Mucosa of gallbladder (tissue), 1 donor: ENCODE measurements around the gene REEP1. TPM values are rescaled to one million over a fixed set of nuclear protein-coding genes. Genes with fewer than 3 reads are reported as not detected.
A peak's percentile ranks its signal among the peaks of the same experiment; 100 is the strongest.

Source experiments
- DNase-seq: peaks from one replicate; pipeline ENCODE4 v3.0.0-alpha.2; 2020; ENCODE audit warnings: low spot score
- total RNA-seq: library from RNA; stranded (reverse); gene quantifications from one replicate; pipeline ENCODE4 v1.2.1, GENCODE V29; 2021
- donor health status: DM: no; HTN: no; CAD: no.

REEP1 gene
- total RNA-seq, 1 donor from 2014 or later: 21.2 TPM

DNA sequence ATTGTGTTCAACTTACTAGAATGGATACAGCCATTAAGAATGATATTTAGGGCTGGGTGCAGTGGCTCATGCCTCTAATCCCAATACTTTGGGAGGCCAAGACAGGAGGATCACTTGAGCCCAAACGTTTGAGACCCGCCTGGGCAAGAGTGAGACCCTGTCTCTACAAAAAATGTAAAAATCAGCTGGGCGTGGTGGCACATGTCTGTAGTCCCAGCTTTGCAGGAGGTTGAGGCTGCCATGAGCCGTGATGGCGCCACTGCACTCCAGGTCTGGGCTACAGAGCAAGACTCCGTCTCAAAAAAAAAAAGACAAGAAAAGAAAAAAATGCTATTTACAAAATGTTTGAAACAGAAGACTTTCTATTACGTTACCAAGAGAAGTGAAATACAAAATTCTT, 30.0 kb downstream of the REEP1 start:
- no peak for DNase-seq

DNA sequence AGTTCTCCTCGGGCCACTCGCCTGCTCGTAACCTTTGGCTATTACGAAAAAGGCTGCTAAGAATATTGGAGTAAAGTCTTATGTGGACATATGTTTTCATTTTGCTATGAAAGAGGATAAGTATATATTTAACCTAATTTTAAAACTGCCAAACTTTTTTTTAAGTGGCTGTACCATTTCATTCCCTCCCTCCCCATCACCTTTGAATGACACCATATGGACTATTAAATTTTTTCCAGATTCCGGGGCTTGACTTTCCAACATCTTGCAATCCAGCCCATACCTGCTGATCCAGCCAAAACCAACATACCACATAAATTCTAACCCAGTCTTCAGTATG, 31.5 kb downstream of the REEP1 start:
- no peak for DNase-seq

DNA sequence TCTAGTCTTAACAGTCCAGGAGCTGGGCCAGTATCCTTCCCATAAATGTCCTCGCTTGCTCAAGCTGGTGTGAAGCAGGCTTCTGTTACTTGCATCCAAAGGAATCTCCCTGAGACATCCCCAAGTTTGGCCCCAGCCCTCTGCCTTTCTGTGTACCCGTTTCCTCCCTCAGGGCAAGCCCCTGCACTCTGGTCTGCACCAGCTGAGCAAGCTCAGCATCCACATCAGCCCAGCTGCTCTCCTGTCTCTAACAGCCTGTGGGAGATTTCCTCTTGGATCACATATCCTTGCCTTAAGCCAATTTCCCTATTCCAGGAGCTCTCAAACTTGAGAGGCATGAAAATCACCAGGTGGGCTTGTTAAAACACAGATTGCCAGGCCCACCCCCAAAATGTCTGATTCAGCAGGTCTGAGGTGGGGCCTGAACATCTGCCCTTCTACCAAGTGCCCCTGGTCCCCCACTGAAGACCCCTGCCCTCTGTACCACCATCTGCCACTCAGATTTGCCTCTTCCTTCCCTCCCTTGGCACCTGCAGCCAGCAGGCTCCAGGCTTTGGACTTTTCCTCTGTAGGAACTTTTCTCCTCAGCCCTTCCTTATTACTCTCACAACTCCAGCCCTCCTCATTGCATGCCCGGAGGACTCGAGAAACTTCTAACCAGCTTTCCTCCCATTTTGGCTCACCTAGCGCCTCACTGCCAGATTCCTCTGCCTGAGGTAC, 32.1 kb downstream of the REEP1 start:
- DNase-seq: no peak

DNA sequence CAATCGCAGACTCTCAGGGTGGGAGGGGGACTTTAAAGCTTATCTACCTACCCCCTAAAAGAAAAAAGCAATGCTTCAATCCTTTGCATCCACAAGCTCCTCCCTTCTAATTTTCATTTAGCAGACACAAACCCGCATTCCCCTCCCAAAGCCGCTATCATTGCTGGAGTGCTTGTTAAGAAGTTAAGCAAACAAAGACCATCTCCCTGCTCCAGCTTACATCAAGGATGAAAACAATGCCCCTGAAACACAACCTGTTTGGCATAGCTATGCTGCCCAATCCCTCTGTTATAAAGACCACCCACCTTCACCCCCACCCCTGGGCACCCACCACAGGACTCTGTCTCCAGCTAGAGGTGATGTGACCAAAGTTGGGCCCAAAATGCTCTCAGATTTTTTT, 33.0 kb downstream of the REEP1 start:
- no peak for DNase-seq

DNA sequence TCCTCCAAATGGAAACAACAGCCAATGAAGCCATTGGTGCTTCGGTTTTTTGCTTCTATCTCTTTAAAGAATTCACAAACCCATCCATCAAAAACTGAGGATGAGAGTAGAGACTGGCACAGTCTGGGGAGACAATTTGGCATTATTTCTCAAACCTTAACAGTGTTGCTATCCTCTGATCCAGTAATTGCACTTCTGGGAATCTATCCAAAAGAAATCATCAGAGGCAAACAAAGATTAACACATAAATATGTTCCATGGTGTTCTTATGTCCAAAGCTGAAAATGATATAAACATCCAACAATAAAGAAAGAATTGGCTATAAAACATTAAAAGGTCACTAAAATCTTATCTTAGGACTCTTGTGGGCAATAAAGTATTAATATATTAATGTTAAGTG, 35.1 kb downstream of the REEP1 start:
- DNase-seq: no peak

DNA sequence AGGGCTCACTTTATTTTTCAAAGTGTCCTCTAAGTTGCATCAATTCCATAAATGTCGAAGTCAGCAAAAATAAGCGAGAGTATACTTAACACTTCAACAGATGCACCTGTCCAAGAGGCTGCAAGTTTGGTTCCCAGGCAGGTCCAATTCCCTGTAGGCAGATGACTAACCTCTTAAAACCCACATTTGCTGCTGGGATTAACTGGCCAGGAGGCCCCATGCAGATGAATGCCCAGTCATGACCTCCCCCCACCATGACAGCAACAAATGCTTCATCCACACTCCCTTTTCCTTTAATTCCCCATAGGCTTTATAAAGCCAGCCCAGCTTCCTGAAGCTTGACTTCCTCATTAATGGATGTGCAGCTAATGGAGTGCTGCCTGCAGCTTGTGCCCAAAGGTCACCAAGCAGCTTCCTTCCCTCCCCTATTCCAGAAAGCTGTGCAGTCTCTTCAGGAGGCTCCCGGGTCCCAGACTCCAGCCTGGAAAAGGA, 35.7 kb downstream of the REEP1 start:
- DNase-seq: peak; percentile 16

DNA sequence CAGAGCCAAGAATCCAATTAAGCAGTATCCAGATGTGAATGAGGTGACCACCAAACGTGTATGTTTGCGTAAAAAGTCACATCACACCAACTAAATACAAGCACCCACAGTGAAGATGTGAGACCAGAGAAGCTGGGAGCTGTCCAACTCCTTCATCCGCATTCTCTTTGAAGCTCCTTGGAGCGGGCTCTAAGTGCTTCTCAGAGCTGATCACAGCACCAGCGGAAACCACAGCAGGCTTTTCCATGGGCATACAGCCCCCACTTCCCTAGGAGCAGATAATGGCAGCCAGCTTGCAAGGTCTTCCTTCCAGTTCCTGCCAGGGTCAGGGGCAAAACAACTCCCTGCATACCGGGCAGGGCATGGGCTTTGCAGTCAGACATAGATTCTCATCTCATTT, 36.4 kb downstream of the REEP1 start:
- DNase-seq: no peak

DNA sequence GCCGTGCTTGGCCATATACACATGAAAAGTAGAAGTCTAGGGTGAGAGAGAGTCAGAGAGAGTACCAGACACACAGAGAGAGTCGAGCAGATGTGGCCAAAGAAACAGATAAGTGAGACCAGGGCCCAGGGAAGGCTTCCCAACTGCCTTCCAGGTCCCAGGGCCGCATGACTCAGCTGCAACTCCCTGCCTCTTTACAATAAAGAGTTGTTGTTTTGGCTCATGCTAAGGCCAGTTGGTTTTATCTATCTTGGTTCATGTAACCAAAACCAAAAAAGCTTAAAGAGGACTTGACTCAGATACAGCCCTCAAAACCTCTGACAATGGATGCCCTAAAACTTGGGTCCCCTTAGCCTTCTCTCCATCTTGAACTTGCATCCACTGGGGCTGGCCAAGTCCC, 36.9 kb downstream of the REEP1 start:
- no peak for DNase-seq

DNA sequence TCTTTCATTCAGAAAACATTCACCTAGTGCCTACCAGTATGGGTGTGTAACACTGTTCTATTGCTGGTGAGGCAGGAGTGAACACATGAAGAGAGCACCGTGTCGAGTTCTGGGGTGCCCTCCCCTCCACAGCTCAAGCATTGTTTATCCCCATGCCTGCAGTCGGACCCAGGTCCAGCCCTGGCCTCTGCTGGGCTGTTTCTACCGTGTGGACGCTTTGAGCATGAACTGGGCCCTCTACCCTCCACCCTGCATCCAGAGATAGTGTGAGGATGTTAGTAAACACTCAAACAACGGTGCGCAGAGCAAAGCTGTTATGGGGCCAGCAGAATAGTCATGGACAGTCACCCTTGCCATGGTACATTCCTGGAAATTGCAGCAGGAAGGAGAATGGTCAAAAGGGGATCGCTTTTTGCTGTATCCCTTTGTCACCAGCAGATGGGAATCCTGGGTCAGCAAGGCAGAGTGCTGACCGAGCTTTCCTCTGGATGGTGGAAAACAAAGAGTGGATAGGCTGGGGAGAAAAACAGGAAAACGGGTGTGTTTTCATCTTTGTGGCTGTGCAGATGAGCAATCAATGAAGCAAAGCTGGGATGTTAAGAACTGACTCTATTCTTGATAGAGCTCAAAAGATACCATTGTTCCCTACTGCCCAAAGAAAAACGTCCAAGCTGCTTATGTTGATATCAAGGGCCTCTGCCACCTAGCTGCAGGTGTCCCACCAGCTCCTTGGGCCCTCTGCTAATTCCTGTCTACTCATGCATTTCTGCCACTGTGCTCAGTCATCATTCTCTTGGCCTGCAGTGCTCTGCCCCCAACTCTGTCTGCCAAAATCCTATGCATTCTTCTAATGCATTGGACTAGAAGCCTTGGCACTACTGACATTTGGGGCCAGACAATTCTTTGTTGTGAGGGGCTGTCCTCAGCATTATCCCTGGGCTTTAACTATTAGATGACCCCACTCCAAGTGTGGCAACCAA, 38.7 kb downstream of the REEP1 start:
- peak; percentile 26 for DNase-seq

DNA sequence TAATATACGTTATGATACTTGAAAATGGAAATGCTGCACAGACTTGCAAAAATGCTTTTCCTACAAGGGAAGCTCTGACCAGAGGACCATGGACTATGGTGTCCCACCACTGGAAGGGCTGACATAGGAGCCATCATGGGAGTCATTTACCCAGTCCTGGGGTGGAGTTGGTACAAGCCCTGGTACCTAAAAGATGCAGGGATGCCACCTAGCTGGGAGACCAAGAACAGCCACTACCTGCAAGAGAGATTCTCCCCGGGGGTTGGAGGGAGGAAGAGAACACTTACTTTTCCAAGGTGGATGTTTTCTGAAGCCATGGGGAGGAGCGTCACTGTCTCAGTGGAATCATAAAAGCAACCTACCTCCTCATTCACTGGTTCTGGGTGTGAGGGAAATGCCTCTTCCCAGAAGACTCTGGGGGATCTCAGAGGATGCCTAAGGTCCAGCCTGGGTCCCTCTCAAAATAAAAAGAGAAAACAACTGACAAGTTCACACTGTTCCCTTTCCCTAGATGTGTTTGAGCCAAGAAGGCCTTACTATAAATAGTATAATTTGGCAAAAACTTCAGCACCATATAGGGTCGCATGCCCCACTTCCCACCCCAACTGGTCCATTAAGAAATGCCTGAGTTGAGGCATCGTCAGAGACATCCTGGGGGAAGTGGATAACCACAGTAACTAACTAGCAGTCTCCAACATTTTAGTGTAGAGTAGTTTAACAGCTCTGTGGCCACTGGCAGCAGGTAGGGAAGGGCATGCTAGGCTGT, 39.9 kb downstream of the REEP1 start:
- no peak for DNase-seq

DNA sequence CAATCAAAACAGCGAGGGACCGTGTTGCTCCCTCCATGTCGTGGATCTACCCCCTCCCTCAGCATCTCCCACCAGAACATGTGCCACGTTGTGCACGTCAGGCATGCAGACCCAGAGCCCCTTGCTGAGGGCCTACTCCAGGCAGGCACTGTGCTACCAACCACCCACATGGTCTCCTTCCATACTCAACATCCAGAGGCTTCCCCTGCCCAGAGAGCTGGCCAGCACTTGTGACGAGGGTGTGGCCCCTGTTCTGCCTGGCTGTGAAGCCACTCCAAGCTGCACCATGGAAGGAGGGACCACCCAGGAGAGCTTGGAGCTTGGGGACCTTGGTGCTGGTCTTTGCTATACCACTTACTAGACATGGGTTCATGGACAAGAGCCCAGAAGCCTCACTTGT, 40.5 kb downstream of the REEP1 start:
- DNase-seq: no peak

DNA sequence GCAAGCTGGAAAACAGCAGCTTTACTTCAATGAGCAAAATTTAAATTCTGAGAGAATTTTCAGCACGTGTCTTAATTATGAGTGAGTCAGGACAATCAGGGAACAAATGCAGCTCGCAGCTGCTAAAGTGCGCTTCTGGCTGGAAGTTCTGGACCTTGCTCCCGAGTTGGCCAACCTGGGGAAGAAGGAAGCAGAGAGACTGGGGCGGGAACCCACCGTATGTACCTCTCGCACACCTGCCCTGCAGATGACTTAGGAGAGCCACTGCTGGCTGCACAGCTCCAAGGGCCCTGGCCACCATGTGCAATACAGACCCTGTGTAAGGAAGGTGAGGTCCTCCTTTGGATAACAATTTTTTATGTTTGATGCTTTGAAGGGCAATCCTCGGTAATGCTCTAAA, 42.4 kb downstream of the REEP1 start:
- no peak for DNase-seq

DNA sequence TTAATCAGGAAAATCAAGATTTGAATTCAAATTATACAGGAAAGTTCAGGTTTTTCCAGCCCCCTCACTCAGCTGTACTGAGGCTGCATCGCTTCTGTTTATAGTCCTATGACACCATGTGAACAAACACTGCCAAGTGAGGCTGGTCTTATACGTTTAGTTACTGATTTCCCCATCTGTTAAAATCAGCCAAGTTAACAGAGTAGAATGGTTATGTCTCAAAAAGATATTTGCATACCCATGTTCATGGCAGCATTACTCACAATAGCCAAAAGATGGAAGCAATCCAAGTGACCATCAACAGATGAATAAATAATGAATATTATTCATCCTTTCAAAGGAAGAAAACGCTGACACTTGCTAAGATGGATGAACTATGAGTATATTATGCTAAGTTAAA, 43.8 kb downstream of the REEP1 start:
- DNase-seq: no peak

DNA sequence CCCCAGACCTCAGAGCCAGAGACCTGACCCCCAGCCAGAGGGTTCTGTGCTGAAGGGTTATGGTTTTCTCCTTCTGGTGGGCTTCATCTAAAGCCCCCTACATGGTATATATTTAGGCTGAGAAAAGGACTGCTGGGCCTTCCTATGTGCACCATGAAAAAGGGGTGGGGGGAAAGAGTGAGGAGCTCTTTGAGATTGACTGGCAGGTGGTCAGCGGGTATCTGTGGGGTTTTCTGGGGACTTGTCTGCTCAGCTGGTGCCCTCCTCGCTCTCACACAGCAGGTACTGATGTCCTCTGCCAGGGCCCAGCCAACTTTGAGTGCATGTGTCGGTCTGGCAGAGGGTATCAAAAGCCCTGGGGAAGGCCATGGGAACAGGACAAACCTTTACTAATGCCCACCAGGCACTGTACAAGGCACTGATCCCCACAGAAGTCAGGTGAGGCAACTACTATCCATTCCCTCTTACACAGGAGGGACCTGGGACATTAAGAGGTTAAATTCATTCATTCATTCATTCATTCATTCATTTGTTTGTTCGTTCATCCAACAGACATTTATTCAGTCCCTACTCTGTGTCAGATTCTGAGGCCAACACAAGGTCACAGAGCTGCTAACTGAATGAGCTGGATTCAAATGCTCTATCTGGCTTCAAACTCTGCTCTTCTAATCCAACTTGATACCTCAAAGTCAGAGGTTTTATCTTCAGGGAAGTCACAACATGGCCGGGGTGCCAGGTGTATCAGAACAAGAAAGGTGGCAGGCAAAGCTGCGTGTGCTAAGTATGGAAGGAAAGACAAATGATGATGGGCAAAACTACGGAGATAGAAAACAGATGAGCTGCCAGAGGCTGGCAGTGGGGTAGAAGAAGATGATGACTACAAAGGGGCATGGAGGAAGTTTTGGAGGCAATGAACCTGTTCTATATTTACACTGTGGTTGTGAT, 44.6 kb downstream of the REEP1 start:
- DNase-seq: no peak

DNA sequence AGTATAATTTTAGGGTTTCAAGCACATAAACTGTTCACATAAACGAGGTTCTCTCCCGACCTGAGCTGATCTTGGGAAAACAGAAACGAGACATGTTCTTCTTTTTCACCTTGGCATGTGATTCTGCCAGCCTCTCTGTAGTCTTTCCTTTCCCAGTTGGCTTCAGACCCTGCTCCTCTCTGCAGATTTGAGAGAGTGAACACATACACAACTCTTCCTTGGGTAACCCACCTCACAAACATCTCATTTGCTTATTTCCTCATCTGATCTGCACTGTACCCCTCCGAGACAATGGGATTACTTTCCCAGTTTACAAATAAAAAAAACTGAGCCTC, 46.1 kb downstream of the REEP1 start:
- no peak for DNase-seq

DNA sequence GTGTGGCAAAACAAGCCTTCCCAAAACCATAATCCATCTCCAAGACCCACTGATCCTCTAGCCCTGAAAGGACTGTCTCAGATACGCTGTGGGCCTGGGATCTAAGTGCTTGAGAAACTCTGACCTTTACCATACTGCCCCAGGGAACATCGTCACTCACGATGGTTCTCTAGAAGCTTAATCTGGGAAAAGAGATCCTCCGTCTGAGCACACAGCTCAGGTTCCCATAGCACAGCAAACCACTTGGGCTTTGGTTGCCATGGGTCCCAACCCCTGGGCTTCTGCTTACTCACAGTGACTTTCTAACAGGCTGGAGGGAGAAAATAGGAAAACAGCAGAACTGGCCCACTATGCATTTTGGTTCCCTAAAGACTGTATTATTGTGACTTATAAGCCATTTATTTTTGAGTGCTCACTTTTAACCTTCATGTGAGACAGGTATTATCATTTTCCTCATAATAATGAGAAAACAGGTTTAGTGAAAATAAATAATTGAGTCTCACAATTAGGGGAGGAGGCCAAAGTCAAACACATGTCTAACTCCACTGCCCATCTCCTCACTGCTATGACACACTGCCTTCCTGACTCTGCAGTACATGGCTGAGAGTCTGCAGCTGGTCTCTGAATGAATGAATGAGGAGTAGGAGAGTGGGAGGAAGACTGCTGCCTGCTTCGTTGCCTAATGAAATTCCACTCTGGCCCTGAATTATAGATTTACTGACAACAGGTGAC, 46.7 kb downstream of the REEP1 start:
- no peak for DNase-seq

DNA sequence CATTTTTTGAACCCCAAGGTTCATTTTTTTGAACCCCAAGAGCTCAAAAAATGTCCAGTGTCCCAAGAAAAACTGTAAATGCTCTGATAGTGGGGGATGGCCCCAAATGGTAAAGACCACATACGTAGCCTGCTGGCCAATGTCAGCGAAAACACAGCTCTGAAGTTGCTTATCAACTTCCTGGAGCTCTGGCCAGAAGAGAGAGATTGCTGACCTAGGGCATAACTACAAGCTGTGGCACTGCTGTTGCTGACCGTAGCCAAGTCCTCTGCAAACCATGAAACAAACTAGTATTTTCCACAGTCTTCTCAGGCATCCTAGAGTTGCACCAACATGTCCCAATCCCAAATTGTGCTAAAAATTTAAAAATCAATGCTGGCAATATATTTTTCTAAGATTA, 50.9 kb downstream of the REEP1 start:
- DNase-seq: no peak

DNA sequence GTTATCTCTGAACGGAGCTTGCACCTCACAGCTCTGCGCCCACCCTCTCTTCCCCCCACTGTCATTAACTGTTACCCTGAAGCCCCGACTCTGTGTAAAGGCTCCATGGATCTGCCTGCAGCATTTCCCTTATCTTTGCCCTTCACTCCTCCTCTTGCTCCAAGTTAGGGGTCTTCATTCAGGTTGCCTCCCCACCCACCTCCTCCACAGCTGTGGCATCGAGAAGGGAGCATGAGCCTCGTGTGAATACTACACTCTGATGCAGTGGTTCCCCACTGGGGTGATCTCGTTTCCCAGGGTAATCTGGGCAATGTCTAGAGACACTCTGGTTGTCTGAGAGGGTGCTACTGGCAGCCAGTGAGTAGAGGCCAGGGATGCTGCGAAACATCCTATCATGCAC, 51.4 kb downstream of the REEP1 start:
- DNase-seq: no peak

DNA sequence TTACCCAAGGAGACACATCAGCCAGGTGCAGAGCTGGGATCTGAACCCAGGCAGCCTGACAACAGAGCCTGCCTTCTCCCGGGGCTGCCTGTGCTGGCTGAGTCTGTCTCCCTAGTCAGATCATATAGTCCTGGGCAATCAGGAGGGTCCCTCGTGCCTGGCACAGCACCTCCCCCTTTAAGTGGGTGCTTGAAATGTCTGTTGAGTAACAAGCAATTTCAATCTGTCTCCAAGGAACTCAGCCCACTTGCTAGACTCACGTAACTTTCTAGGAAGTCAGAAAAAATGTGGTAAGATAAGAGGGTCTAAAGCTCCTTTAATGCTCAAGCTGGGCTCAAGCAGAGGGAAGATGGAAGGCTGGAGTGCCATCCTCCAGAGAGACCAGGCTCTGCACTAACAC, 51.9 kb downstream of the REEP1 start:
- no peak for DNase-seq

DNA sequence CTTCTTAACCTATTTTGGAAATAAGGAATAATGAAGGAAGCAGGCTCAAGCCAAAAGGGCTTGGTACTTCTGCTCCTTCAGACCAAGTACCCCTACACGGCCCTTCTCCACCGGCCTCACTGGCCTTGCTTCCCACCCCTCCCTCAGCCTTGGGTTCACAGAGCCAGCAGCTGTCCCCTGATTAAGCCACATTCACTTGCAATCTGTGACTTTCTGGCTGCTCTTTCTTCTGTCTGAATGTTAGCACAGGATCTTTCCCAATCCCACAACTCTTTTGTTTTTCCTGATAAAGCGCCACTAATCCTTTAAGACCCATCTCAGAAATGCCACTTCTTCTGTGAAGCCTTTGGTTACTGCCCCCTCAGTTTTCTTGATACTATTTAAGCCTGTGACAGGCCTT, 52.4 kb downstream of the REEP1 start:
- DNase-seq: no peak

DNA sequence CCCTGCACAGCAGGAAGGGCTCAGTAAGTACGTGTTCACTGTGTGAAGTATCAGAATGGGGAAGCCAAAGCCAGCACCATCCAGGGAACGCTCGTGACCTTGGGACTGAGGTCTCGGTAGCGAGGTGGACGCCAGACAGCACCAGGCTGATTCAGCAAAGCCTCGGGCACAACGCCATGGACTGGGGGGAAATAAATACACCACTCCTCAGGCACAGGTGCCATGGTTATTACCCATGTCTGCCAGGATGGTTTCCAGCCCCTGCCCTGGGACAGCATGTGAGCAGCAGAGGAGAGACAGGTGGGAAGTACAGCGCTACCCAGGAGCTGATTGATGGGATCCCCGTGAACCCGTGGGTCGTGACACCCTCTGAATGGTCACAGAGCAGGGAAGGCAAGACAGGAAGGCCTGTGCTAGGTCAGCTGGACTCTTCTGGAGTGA, 53.0 kb downstream of the REEP1 start:
- no peak for DNase-seq
